Measurements from ENCODE around the gene CALCOCO2.

The CALCOCO2 gene

GRCh38 chr17:48840441-48840840, 9.6 kb downstream of the CALCOCO2 start:
- Histone ChIP-seq H3K9me3 (ENCODE audit: insufficient read depth, low read length) (no peaks in the 10 kb centered on the region), H3K4me2 (ENCODE audit: low read length) (peak overlapping the region; percentile 89), H3K4me1 (ENCODE audit: low read length) (peaks cover 54% of the 10 kb centered on the region), H2AFZ (ENCODE audit: low read depth, low read length) (no peak overlapping the region), H3K27ac (ENCODE audit: low read length) (peak overlapping the region; percentile 74; the same call in 1 of the 2 replicates), H3K4me3 (ENCODE audit: low read length) (no peak overlapping the region), H4K20me1 (ENCODE audit: insufficient read depth, low read length) (peaks cover 7% of the 10 kb centered on the region; the same call in 1 of the 2 replicates), H3K9ac (ENCODE audit: low read length) (no peak overlapping the region), H3K36me3 (replicated peaks; ENCODE audit: low read depth, low read length) (peaks cover 11% of the 10 kb centered on the region), H3K79me2 (ENCODE audit: low read length) (peaks cover 6% of the 10 kb centered on the region; the same call in 1 of the 2 replicates), H3K27me3 (ENCODE audit: low read depth, low read length) (no peaks in the 10 kb centered on the region)
- no peak for TF ChIP-seq CTCF (IDR thresholded peaks at IDR 0.05; ENCODE audit: low read depth, low read length)
- no peak for TF ChIP-seq EZH2phosphoT487 (IDR thresholded peaks at IDR 0.05; ENCODE audit: low read depth)

GRCh38 chr17:48841395-48841831, 10.6 kb downstream of the CALCOCO2 start:
- Histone ChIP-seq H3K9me3 (ENCODE audit: insufficient read depth, low read length) (no peaks in the 10 kb centered on the region), H3K4me2 (ENCODE audit: low read length) (peak overlapping the region; percentile 89), H3K9ac (ENCODE audit: low read length) (peak overlapping the region; percentile 36; the same call in 1 of the 2 replicates), H3K4me3 (ENCODE audit: low read length) (peak overlapping the region; percentile 67), H4K20me1 (ENCODE audit: insufficient read depth, low read length) (peaks cover 4% of the 10 kb centered on the region; the same call in 1 of the 2 replicates), H3K27me3 (ENCODE audit: low read depth, low read length) (no peaks in the 10 kb centered on the region), H3K36me3 (replicated peaks; ENCODE audit: low read depth, low read length) (peaks cover 11% of the 10 kb centered on the region), H3K79me2 (ENCODE audit: low read length) (peaks cover 6% of the 10 kb centered on the region; the same call in 1 of the 2 replicates), H3K4me1 (ENCODE audit: low read length) (peaks cover 46% of the 10 kb centered on the region), H2AFZ (ENCODE audit: low read depth, low read length) (no peak overlapping the region), H3K27ac (ENCODE audit: low read length) (peak overlapping the region; percentile 74)
- no peak for TF ChIP-seq CTCF (IDR thresholded peaks at IDR 0.05; ENCODE audit: low read depth, low read length)
- no peak for TF ChIP-seq EZH2phosphoT487 (IDR thresholded peaks at IDR 0.05; ENCODE audit: low read depth)

GRCh38 chr17:48842746-48843145, 11.9 kb downstream of the CALCOCO2 start:
- H3K9ac ChIP-seq (ENCODE audit: low read length) = no peak overlapping the region
- no peak overlapping the region for H3K27ac ChIP-seq (ENCODE audit: low read length)
- no peaks in the 10 kb centered on the region for H3K27me3 ChIP-seq (ENCODE audit: low read depth, low read length)
- H3K4me1 ChIP-seq (ENCODE audit: low read length) = peaks cover 37% of the 10 kb centered on the region
- H3K4me2 ChIP-seq (ENCODE audit: low read length) = no peak overlapping the region
- H3K36me3 ChIP-seq (replicated peaks; ENCODE audit: low read depth, low read length) = peaks cover 11% of the 10 kb centered on the region
- H4K20me1 ChIP-seq (ENCODE audit: insufficient read depth, low read length) = 0 out of 2 replicates have a peak, but pooled peaks cover 2% of the 10 kb centered on the region
- no peak for TF ChIP-seq EZH2phosphoT487 (IDR thresholded peaks at IDR 0.05; ENCODE audit: low read depth)
- TF ChIP-seq CTCF (IDR thresholded peaks at IDR 0.05; ENCODE audit: low read depth, low read length) = no peak
- no peak overlapping the region for H2AFZ ChIP-seq (ENCODE audit: low read depth, low read length)
- H3K9me3 ChIP-seq (ENCODE audit: insufficient read depth, low read length) = no peaks in the 10 kb centered on the region
- H3K79me2 ChIP-seq (ENCODE audit: low read length) = peaks cover 6% of the 10 kb centered on the region; the same call in 1 of the 2 replicates
- H3K4me3 ChIP-seq (ENCODE audit: low read length) = no peak overlapping the region

- no peak overlapping the region for H3K4me3 ChIP-seq (ENCODE audit: low read length)
- H3K4me2 ChIP-seq (ENCODE audit: low read length) = no peak overlapping the region
- peaks cover 14% of the 10 kb centered on the region for H3K36me3 ChIP-seq (replicated peaks; ENCODE audit: low read depth, low read length)
- H3K4me1 ChIP-seq (ENCODE audit: low read length) = peaks cover 32% of the 10 kb centered on the region
- H3K27ac ChIP-seq (ENCODE audit: low read length) = no peak overlapping the region
- no peak overlapping the region for H3K9ac ChIP-seq (ENCODE audit: low read length)
- H4K20me1 ChIP-seq (ENCODE audit: insufficient read depth, low read length) = 0 out of 2 replicates have a peak, but pooled peaks cover 2% of the 10 kb centered on the region
- H3K27me3 ChIP-seq (ENCODE audit: low read depth, low read length) = no peaks in the 10 kb centered on the region
- no peak overlapping the region for H2AFZ ChIP-seq (ENCODE audit: low read depth, low read length)
- TF ChIP-seq CTCF (IDR thresholded peaks at IDR 0.05; ENCODE audit: low read depth, low read length) (no peak), EZH2phosphoT487 (IDR thresholded peaks at IDR 0.05; ENCODE audit: low read depth) (no peak)
- H3K79me2 ChIP-seq (ENCODE audit: low read length) = peaks cover 6% of the 10 kb centered on the region; the same call in 1 of the 2 replicates
- H3K9me3 ChIP-seq (ENCODE audit: insufficient read depth, low read length) = no peaks in the 10 kb centered on the region
Measured at GRCh38 chr17:48843187-48843900, 12.5 kb downstream of the CALCOCO2 start.
